Panc1 (cell line): Measurements from ENCODE around the gene MYL2. TPM values are rescaled to one million over a fixed set of nuclear protein-coding genes. Genes with fewer than 3 reads are reported as not detected.

ENCODE experiments used
- ATAC-seq: fragments of 200-7000 bp; cut with Tn5 transposase; 2 replicates; pipeline ENCODE4 v1.9.1; 2020; ENCODE audit warnings: mild to moderate bottlenecking, moderate library complexity
- BruUV-seq: library from RNA; stranded (reverse); fragments of 400-500 nt; replicated peaks from 2 replicates; lab custom pipeline; 2021; lab: Mats Ljungman, UMichigan
- CTCF ChIA-PET: fragments of 300-600 bp; sonication (Branson Sonifier 250); formaldehyde crosslinking; loops from one replicate; lab custom pipeline; 2022; ENCODE audit warnings: antibody characterized with exemption; lab: Charles Lee
- POLR2A ChIA-PET: fragments of 300-600 bp; sonication (Branson Sonifier 250); formaldehyde crosslinking; loops from one replicate; lab custom pipeline; 2022; ENCODE audit warnings: antibody characterized with exemption; lab: Charles Lee
- DNase-seq: peaks from one replicate; pipeline ENCODE4 v3.0.0-alpha.2; 2010; ENCODE audit warnings: low read depth, low spot score
- H3K27ac ChIP-seq: 2 replicates; pipeline ENCODE4 v1.5.1; 2011; ENCODE audit warnings: mild to moderate bottlenecking, low read length, inconsistent platforms
- H3K27me3 ChIP-seq: fragments of 200-500 bp; sonication (Bioruptor generic); 2 replicates; pipeline ENCODE4 v1.6.0; 2014; ENCODE audit warnings: low read length, inconsistent platforms; ENCODE audit not compliant: control insufficient read depth, insufficient read depth
- H3K36me3 ChIP-seq: fragments of 200-500 bp; sonication (Bioruptor generic); 2 replicates; pipeline ENCODE4 v1.5.1; 2014; ENCODE audit warnings: inconsistent platforms, mild to moderate bottlenecking, low read length, moderate library complexity; ENCODE audit not compliant: control insufficient read depth, insufficient read depth
- H3K4me1 ChIP-seq: 2 replicates; pipeline ENCODE4 v1.5.1; 2011; ENCODE audit warnings: inconsistent platforms, mild to moderate bottlenecking, low read length, moderate library complexity; ENCODE audit not compliant: control insufficient read depth, insufficient read depth
- H3K4me3 ChIP-seq, 2 experiments: 2 replicates each; pipeline ENCODE4 v1.5.1; 2011 to 2012; ENCODE audit warnings: low read depth in 2 of 2, low read length in 2 of 2, mild to moderate bottlenecking in 2 of 2, inconsistent platforms in 1 of 2, moderate library complexity in 1 of 2
- H3K9me3 ChIP-seq: fragments of 200-500 bp; sonication (Bioruptor generic); 2 replicates; pipeline ENCODE4 v1.5.1; 2014; ENCODE audit warnings: low read depth, mild to moderate bottlenecking, inconsistent platforms, low read length, moderate library complexity; ENCODE audit not compliant: control insufficient read depth, insufficient read depth
- CTCF ChIP-seq: fragments of 450-650 bp; IDR thresholded peaks from 2 replicates; pipeline ENCODE4 v1.5.1; 2017; ENCODE audit warnings: mild to moderate bottlenecking
- POLR2AphosphoS5 ChIP-seq: IDR thresholded peaks from 2 replicates; pipeline ENCODE4 v1.6.1; 2012; ENCODE audit warnings: mild to moderate bottlenecking, low read depth, low read length, moderate library complexity
- REST ChIP-seq, 2 experiments: IDR thresholded peaks; 2 replicates each; pipeline ENCODE4 v1.6.1; 2011 to 2012; ENCODE audit warnings: low read depth in 2 of 2, control low read depth in 1 of 2, low read length in 1 of 2, mild to moderate bottlenecking in 1 of 2, moderate library complexity in 1 of 2; ENCODE audit not compliant: insufficient read depth in 1 of 2
- SIN3A ChIP-seq: IDR thresholded peaks from 2 replicates; pipeline ENCODE4 v1.6.1; 2012; ENCODE audit warnings: low read depth, mild to moderate bottlenecking, low read length, moderate library complexity, borderline replicate concordance; ENCODE audit not compliant: insufficient read depth
- TCF7L2 ChIP-seq: IDR thresholded peaks from 2 replicates; pipeline ENCODE4 v1.6.1; 2011; ENCODE audit warnings: mild to moderate bottlenecking, low read depth, low read length, inconsistent platforms
- in situ Hi-C: cut with HindIII; loops from 2 replicates; pipeline ENCODE4 v1.10.0; 2016; ENCODE audit warnings: low sequenced_read_pairs, low pct_unique_long_range_greater_than_20kb
- intact Hi-C: fragments of 100-400 bp; cut with micrococcal nuclease; formaldehyde crosslinking; loops from one replicate; pipeline ENCODE4 v1.10.0; 2022; ENCODE audit not compliant: unreplicated experiment
- total RNA-seq: library from RNA; stranded (reverse); gene quantifications from one replicate; pipeline ENCODE4 v1.2.1, GENCODE V29; 2021; ENCODE audit not compliant: unreplicated experiment

Gene MYL2
- total RNA-seq, 1 experiment from 2014 or later: not detected

- no peak for TF ChIP-seq POLR2AphosphoS5
- no peak for TF ChIP-seq REST (IDR thresholded peaks at IDR 0.05; ENCODE audit: insufficient read depth in 1 of 2, low read depth in 2 of 2, low read length in 1 of 2)
- no peak for TF ChIP-seq CTCF
- TF ChIP-seq SIN3A: no peak
- TF ChIP-seq TCF7L2: no peak
- H3K27me3 ChIP-seq: peaks cover 3% of the 10 kb centered on the region
- ATAC-seq (no peak), DNase-seq (no peak)
- POLR2A ChIA-PET: no interaction called here
- BruUV-seq: no TSS peak
- CTCF ChIA-PET: no interaction called here
- intact Hi-C loops (no loop called here), in situ Hi-C loops (no loop called here)
- no peaks in the 10 kb centered on the region for H3K9me3 ChIP-seq
- H3K4me3 ChIP-seq: no peak overlapping the region
- no peaks in the 10 kb centered on the region for H3K4me1 ChIP-seq
- no peaks in the 10 kb centered on the region for H3K36me3 ChIP-seq
- no peak overlapping the region for H3K27ac ChIP-seq
These were observed 19.9 kb upstream of the MYL2 start for GRCh38 chr12:110940296-110940695.

- Histone ChIP-seq H3K27ac (no peak overlapping the region), H3K27me3 (no peaks in the 10 kb centered on the region; the same call in 1 of the 2 replicates), H3K9me3 (no peaks in the 10 kb centered on the region), H3K4me1 (peaks cover 3% of the 10 kb centered on the region; the same call in 1 of the 2 replicates), H3K4me3 (no peak overlapping the region), H3K36me3 (no peaks in the 10 kb centered on the region)
- intact Hi-C loops (loop anchor here (5.0 kb wide), 1 partner anchor 360 kb away; no protein-coding TSS in a partner anchor), in situ Hi-C loops (no loop called here)
- CTCF ChIA-PET: interaction anchor here (0.6 to 1.0 kb wide), 3 partner anchors 361 to 378 kb away, joined by 3 to 5 read pairs (median 4); no protein-coding TSS in a partner anchor
- POLR2A ChIA-PET: no interaction called here
- BruUV-seq: no TSS peak
- peak; percentile 98 for TF ChIP-seq CTCF
- TF ChIP-seq REST (IDR thresholded peaks at IDR 0.05; ENCODE audit: insufficient read depth in 1 of 2, low read depth in 2 of 2, low read length in 1 of 2): 0 out of 4 replicates have a peak, but pooled peaks of 1 of the 2 experiments have one; percentile 40
- no peak for TF ChIP-seq POLR2AphosphoS5
- no peak for TF ChIP-seq SIN3A
- DNase-seq (peak; percentile 36), ATAC-seq (peak; percentile 80)
These were observed 16.8 kb upstream of the MYL2 start for GRCh38 chr12:110937104-110937641.
